ENCODE results near the gene CDC6. TPM values are rescaled to one million over a fixed set of nuclear protein-coding genes. Genes with fewer than 3 reads are reported as not detected.
A peak's percentile ranks its signal among the peaks of the same experiment; 100 is the strongest.

CDC6 gene
- polyA plus RNA-seq, 6 donors from 2014 or later: 0.23 to 1.3 (median 0.35) TPM; not detected in 2

DNA sequence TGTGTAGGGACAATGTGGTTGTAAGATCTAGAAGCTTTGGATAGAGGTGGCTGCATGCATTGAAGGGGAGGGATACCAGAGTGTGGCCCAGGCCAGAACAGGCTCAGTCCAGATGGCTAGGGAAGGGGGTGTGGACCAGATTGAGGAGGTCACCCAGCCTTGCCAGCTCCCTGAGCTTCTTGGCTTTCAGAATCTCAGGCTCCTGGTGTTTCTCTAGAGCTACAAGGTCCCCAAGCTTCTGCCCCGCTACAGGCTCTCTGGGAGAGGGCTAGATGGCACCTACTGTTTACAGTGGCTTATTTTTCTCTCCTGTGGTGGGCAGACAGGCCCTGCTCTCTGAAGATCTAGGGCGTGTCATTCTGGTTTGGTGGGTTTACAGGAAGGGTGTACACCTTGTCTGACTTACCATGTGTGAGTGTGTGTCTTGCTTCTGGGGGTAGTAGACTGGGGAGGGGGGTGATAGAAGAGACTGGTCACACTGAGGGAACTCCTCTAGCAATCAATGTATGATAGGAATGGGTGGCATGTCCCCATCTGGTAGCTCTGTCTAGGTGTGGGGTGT lies 22.4 kb downstream of the CDC6 start:
- ATAC-seq (ENCODE audit: low read depth in 2 of 2): no peak
- Mint-ChIP-seq H3K36me3 (no peaks in the 10 kb centered on the region), H3K27ac (peak overlapping the region in 1 of 6 donors; percentile 72), H3K4me3 (peak overlapping the region in 3 of 8 donors; percentile 12 to 37 (median 15)), H3K9me3 (no peaks in the 10 kb centered on the region), H3K4me1 (peaks cover 6 to 31% (median 19%) of the 10 kb centered on the region in 3 donors), H3K27me3 (no peaks in the 10 kb centered on the region)
- no peak for DNase-seq

DNA sequence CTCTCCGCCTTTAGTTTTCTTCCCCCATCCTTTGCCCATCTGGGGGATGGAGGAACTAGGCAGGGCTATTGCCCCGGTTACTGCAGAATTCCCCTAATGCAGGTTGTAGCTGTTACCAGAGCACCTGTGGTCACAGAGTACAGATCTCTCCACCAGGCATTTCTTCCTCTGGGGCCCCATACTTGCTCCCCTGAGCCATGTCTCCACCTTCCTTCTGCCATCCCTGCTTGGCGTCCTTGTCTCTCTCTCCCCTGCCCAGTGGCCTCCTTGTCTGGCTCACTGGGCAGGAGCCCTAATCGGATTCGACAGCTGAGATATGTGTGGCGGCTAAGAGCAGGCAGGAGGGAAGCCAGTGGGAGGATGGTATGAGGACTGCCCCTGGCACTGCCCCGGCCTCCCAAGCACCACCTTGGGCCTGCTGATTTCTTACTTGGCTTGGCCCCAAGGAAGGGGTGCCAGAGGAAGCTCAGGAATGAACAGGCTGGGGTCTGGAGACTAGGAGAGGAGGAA lies 23.3 kb downstream of the CDC6 start:
- ATAC-seq (ENCODE audit: low read depth in 2 of 2) (peak; percentile 70 to 72), DNase-seq (no peak)
- H3K27ac Mint-ChIP-seq: peak overlapping the region in 1 of 6 donors; percentile 85
- peaks cover 15 to 31% (median 22%) of the 10 kb centered on the region in 3 donors for H3K4me1 Mint-ChIP-seq
- H3K27me3 Mint-ChIP-seq: no peaks in the 10 kb centered on the region
- peak overlapping the region in 5 of 8 donors; percentile 25 to 52 (median 37) for H3K4me3 Mint-ChIP-seq
- H3K9me3 Mint-ChIP-seq: no peaks in the 10 kb centered on the region
- no peaks in the 10 kb centered on the region for H3K36me3 Mint-ChIP-seq

DNA sequence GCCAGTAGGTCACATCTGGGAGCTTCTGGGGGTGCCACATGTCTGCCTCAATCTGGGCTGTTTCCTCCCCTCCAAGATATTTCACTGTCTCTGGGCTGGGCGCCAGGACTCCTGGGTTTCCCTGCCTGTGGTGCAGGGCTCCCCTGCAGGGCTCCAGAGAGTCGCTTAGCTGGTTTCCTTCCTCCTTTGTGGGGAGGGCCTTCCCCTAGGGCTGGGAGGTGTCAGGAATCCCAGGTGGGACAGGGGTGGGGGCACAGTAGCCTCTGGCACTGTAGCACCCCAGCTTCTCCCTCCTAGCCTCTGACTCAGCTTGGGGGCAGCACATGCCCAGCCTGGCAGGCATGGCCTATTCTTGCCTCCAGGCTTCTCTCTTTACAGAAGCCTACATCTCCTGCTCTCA lies 23.9 kb downstream of the CDC6 start:
- ATAC-seq (ENCODE audit: low read depth in 2 of 2) (peak in 1 of 2 donors; percentile 5), DNase-seq (no peak)
- H3K4me3 Mint-ChIP-seq: peak overlapping the region in 3 of 8 donors; percentile 27 to 77 (median 52)
- H3K27ac Mint-ChIP-seq: peak overlapping the region in 1 of 6 donors; percentile 60
- no peaks in the 10 kb centered on the region for H3K9me3 Mint-ChIP-seq
- no peaks in the 10 kb centered on the region for H3K36me3 Mint-ChIP-seq
- no peaks in the 10 kb centered on the region for H3K27me3 Mint-ChIP-seq
- peaks cover 21 to 35% (median 28%) of the 10 kb centered on the region in 3 donors for H3K4me1 Mint-ChIP-seq

DNA sequence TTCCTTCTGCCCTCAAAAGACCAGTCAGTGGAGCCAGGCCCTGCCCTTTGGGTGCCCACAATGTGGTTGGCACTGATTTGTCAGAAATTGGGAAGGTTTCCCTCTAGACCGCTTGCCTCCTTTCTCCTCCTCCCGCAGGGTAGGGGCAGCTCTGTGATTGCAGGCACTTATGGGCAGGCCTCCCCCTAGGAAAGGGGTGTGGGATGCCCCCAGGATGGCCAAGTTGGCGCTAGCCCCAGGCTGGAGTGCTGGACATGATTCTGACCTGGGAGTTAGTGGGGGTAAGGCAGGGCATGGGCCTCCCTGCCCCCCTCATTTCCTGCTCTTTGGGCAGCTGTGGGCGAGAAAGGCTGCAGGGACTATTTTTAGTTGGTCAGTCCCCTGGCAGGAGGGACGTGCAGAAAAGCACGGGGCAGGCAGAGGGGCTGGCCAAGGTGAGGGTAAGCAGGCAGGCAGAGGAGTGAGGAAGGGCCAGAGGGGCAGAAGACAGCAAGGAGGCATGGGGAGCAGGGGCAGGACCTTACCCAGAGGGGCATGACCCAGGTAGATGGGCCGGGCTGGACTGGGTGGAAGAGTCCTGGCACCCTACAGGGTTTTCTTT lies 24.6 kb downstream of the CDC6 start:
- ATAC-seq (ENCODE audit: low read depth in 2 of 2) (no peak), DNase-seq (no peak)
- no peaks in the 10 kb centered on the region for H3K27me3 Mint-ChIP-seq
- H3K4me3 Mint-ChIP-seq: peak overlapping the region in 6 of 8 donors; percentile 13 to 73 (median 40)
- peak overlapping the region in 3 of 6 donors; percentile 21 to 60 (median 56) for H3K27ac Mint-ChIP-seq
- H3K4me1 Mint-ChIP-seq: peaks cover 24 to 35% (median 32%) of the 10 kb centered on the region in 3 donors
- H3K36me3 Mint-ChIP-seq: no peaks in the 10 kb centered on the region
- no peaks in the 10 kb centered on the region for H3K9me3 Mint-ChIP-seq

DNA sequence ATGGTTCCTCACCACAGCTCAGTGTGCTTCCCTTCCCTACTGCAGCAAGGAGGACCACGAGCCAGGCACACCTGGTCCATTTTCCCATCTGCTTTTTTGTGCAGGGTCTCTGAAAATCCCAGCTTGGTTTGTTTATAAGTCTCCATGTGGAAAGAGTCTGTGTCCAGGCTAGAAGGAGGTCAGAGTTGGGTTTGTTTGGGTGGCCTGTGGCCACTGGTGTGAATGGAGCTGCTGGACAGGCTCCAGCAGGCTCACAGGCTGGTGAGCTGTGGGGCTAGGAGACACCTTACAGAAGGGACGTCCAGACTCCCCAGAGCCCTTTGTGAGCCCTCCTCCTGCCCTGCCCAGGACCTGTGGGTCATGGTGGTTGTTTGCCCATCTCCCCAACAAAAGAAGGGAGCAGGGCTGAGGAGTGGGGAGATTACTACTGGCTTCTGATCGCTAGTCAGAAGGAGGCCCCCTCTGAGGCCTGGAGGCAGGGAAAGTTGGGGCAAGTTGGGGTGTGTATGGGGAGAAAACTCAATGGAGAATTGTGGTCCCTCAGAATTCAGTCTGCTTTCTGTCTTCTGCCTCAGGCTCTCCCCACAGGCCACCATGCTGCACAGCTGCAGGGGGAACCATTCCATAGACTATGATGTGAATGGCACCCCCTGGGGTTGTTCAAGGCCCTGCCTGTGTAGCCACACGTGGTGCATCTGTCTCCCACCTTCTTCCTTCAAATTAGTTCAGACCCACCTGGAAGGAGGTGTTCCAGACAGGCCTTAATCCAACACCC lies 25.4 kb downstream of the CDC6 start:
- DNase-seq: no peak
- Mint-ChIP-seq H3K36me3 (no peaks in the 10 kb centered on the region), H3K4me3 (peak overlapping the region in 1 of 8 donors; percentile 22), H3K4me1 (peaks cover 32 to 40% (median 39%) of the 10 kb centered on the region in 3 donors), H3K27me3 (no peaks in the 10 kb centered on the region), H3K27ac (no peak overlapping the region), H3K9me3 (no peaks in the 10 kb centered on the region)
- ATAC-seq (ENCODE audit: low read depth in 2 of 2): no peak

DNA sequence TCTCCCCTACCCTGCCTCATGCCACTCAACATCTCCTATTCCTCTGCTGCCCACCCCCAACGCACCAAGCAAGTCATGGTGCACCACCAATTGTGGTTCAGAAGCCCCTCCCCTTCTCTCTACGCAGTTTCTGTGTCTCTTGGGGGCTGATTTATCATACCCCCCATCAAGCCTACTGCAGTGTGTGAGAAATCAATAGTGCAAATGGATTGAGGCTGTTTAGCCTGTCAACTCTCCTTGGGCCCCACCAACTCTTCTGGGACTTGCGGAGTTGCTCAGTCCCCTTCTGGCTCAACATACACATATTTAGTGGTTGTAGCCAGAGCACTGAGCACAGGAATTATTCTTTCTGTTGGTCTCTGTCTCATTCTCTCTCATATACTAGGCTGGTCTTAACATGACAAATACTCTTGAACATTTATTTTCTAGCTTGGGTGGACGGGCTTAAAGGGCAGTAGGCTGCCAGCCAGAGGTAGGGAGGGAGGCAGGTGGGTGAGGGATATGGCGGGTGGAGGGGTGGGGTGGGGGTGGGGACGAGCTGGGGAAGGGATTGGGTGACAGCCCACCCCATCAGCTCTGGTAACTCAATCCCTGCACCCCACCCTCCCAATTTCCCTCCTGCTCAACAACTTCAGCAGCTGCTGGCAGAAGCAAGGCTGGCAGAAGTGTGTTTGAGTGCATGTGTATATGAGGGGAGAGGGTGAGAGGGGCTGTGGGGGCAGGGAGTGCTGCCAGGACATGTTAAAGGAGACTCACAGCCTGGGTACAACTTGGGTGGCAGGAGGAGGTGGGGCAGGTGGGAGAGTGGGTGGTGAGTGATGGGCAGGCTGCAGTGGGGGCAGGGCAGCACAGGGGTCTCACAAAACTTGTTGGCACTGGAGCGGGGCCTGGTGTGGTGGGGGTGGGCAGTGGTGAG lies 26.2 kb downstream of the CDC6 start:
- H3K4me3 Mint-ChIP-seq: peak overlapping the region in 1 of 8 donors; percentile 22

DNA sequence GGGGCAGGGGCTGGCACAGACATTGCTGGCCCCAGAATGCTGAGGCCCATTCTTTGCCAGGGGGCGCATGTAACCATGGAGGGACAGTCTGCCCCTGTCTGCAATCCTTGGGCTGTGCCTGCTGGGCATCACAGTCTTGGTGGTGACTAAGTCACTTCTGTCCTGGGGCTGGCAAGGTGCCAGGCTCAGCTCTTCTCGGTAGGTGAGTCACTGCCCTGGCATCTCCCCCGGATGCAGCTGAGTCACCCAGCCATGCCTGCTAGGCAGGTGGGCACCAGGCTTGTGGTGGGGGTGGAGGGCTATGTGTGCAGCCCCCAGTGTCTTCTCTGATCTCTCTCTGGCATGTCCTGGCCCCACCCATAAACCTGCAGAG lies 26.9 kb downstream of the CDC6 start:
- Mint-ChIP-seq H3K4me3 (peak overlapping the region in 1 of 8 donors; percentile 16), H3K9me3 (no peaks in the 10 kb centered on the region), H3K36me3 (no peaks in the 10 kb centered on the region), H3K27ac (peak overlapping the region in 1 of 6 donors; percentile 70), H3K27me3 (no peaks in the 10 kb centered on the region), H3K4me1 (peaks cover 46 to 52% (median 47%) of the 10 kb centered on the region in 3 donors)
- ATAC-seq (ENCODE audit: low read depth in 2 of 2) (no peak), DNase-seq (peak; percentile 42)

More for the DNA sequence above, 26.2 kb downstream of the CDC6 start:
- H3K27me3 Mint-ChIP-seq: no peaks in the 10 kb centered on the region
- ATAC-seq (ENCODE audit: low read depth in 2 of 2): no peak
- no peaks in the 10 kb centered on the region for H3K36me3 Mint-ChIP-seq
- peaks cover 40 to 46% (median 41%) of the 10 kb centered on the region in 3 donors for H3K4me1 Mint-ChIP-seq
- no peaks in the 10 kb centered on the region for H3K9me3 Mint-ChIP-seq
- H3K27ac Mint-ChIP-seq: peak overlapping the region in 1 of 6 donors; percentile 70
- no peak for DNase-seq

DNA sequence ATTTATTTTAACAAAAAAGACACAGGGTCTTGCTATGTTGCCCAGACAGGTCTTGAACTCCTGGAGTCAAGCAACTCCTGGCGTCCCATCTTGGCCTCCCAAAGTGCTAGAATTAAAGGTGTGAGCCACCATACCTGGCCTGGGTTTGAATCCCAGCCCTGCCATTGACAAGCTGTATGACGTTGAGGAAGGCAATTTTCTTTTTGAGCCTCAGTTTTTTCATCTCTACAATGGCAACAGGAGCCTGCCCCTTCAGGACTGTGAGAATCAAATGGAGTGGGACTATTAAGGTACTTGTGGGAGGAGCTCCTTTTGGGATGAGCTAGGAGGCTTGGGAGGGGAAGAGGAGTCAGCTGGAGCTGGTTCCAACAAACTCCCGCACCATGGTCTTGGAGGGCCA lies 27.5 kb downstream of the CDC6 start:
- H3K4me3 Mint-ChIP-seq: peak overlapping the region in 1 of 8 donors; percentile 12
- DNase-seq (no peak), ATAC-seq (ENCODE audit: low read depth in 2 of 2) (no peak)
- H3K27ac Mint-ChIP-seq: no peak overlapping the region
- H3K9me3 Mint-ChIP-seq: no peaks in the 10 kb centered on the region
- no peaks in the 10 kb centered on the region for H3K36me3 Mint-ChIP-seq
- H3K4me1 Mint-ChIP-seq: peaks cover 53 to 58% (median 54%) of the 10 kb centered on the region in 3 donors
- no peaks in the 10 kb centered on the region for H3K27me3 Mint-ChIP-seq

DNA sequence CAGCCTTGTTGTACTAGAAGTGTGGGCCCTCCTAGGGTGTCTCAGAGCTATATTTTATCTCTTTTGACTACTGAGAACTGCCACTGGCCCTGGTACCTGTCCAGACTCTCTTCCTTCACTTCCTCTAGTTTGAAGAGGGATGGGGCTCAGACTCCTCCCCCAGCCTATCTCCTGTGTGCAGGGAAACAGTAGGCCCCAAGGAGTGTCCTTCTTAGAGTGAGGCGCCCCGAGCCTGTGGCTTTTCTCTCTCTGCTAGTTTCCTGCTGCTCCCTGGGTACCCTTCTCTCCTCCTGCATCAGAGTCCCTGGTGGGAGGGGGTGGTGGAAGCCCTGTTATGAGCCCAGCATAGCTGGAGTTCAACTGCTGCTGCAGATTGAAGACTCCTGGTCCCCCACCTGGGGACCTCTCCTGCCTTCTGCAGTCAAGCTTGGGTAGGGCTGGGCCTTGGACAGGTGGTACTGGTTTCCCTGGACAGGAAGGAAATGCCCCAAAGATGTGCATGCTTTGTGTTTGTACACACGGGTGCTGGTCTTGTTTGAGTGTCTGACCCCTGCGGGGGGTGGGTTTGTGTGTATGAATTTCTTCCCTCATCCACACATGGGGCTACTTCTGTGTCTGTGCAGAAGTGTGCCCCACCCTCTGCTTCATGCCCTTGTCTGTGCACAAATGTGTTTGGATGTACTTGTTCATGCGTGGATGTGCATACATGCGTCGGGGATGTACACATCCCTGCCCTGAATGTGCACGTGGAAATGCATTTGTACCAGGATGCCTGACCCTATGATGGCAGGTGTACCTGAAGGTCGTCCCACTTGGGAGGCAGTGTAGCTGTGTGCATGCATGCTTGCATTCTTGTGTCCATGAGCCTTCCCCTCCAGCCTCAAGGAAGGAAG lies 28.2 kb downstream of the CDC6 start:
- DNase-seq: no peak
- peak overlapping the region in 6 of 8 donors; percentile 22 to 79 (median 28) for H3K4me3 Mint-ChIP-seq

DNA sequence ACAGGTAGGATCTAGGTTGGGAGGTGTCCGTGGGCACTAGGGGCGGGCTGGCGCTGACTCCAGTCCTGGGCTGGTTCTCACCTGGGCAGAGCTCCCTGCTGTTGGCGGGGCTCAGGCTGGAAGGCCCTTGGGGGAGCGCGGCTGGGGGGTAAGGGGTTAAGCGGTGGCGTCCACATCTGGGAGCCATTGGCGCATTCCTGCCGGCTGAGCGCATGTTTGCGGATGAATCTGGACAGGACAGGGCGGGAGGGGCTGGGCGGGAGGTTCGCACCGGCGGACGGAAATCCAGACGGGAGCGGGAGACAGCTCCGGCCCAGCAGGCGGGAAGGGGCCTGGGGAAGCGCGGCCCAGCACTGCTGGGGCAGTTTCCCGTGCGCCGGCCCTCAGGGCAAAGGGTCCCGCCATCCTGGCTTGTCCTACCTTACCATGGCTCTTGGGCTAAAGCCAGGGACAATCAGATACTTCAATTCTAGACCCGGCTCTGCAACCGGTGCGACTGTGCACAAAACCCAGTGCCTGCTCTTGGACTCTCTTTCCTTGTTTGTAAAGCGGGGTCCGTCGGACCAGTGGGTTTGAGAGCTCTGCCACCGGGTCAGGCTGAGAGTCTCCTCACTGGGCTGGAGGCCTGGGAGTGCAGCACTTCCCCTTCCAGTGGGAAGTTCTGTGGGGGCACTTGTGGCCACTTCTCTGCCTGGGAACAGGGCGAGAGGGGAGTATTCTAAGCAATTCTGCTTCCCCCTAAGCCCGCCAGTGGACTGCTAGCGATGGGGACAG lies 29.1 kb downstream of the CDC6 start:
- DNase-seq (no peak), ATAC-seq (ENCODE audit: low read depth in 2 of 2) (no peak)
- Mint-ChIP-seq H3K36me3 (no peaks in the 10 kb centered on the region), H3K9me3 (no peaks in the 10 kb centered on the region), H3K4me3 (peak overlapping the region in 7 of 8 donors; percentile 79 to 97 (median 91)), H3K4me1 (peaks cover 63 to 69% (median 68%) of the 10 kb centered on the region in 3 donors), H3K27me3 (no peaks in the 10 kb centered on the region), H3K27ac (peak overlapping the region in 4 of 6 donors; percentile 99 to 100 (median 100))

More for the DNA sequence above, 28.2 kb downstream of the CDC6 start:
- no peak for ATAC-seq (ENCODE audit: low read depth in 2 of 2)
- Mint-ChIP-seq H3K4me1 (peaks cover 60 to 63% (median 61%) of the 10 kb centered on the region in 3 donors), H3K27me3 (no peaks in the 10 kb centered on the region), H3K9me3 (no peaks in the 10 kb centered on the region), H3K27ac (peak overlapping the region in 1 of 6 donors; percentile 70), H3K36me3 (no peaks in the 10 kb centered on the region)

DNA sequence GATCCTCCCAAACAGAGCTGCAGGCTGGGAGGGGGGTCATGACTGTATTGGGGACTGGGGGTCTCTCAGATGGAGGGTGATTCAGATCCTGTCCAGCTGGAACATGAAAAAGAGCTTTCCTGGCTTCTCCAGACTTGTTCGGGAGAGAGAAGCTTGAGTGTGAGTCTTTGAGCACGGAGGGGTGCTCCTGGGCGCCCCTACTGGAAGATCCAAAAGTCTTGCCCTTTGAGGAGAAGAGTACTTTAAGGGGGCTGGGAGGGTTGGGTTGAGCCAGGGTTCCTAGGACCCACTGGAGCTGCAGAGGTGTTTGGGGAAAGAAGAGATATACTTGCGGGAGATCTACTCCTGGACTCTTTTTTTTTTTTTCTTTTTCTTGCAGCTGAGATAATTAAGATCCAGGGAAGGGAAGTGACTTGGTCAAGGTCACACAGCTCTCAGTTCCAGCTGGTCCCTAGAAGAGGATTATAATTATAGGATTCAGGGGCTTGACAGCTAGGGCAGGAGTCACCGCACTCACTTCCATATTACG lies 29.7 kb downstream of the CDC6 start:
- ATAC-seq (ENCODE audit: low read depth in 2 of 2) (no peak), DNase-seq (no peak)
- no peaks in the 10 kb centered on the region for H3K36me3 Mint-ChIP-seq
- H3K9me3 Mint-ChIP-seq: peaks cover 0 to under 1% (median 0%) of the 10 kb centered on the region in 7 donors
- peak overlapping the region; percentile 98 to 100 (median 100) for H3K27ac Mint-ChIP-seq
- peaks cover 63 to 76% (median 75%) of the 10 kb centered on the region in 3 donors for H3K4me1 Mint-ChIP-seq
- no peaks in the 10 kb centered on the region for H3K27me3 Mint-ChIP-seq
- H3K4me3 Mint-ChIP-seq: peak overlapping the region; percentile 89 to 97 (median 94)

Data from naive B cell (primary cell).